HFFc6 (cell line): ENCODE measurements around the gene C17orf75. TPM values are rescaled to one million over a fixed set of nuclear protein-coding genes. Genes with fewer than 3 reads are reported as not detected.

Experiments
- DNase-seq: peaks from one replicate; pipeline ENCODE4 v3.0.0-alpha.2; 2018
- H3K27ac Mint-ChIP-seq: 2 replicates; pipeline ENCODE4 v1.8.0; 2020; ENCODE audit warnings: mild to moderate bottlenecking, mixed read lengths
- H3K27me3 Mint-ChIP-seq: 2 replicates; pipeline ENCODE4 v1.8.0; 2021; ENCODE audit warnings: mild to moderate bottlenecking, moderate library complexity, mixed read lengths; ENCODE audit not compliant: insufficient read depth
- H3K36me3 Mint-ChIP-seq: 2 replicates; pipeline ENCODE4 v1.8.0; 2021; ENCODE audit warnings: low read depth, mixed read lengths
- H3K4me1 Mint-ChIP-seq: 2 replicates; pipeline ENCODE4 v1.8.0; 2020; ENCODE audit warnings: low read depth, mixed read lengths
- H3K4me3 Mint-ChIP-seq: 2 replicates; pipeline ENCODE4 v1.8.0; 2020; ENCODE audit warnings: mild to moderate bottlenecking, moderate library complexity, mixed read lengths
- H3K9me3 Mint-ChIP-seq: 2 replicates; pipeline ENCODE4 v1.8.0; 2020; ENCODE audit warnings: mild to moderate bottlenecking, mixed read lengths
- total RNA-seq, 6 experiments: library from RNA; stranded (reverse); fragmentation: NEBNext Ultra II Directional; extraction: Animal tissue kit (Norgen Biotek cat#: 25700); gene quantifications; 2 replicates in 1 of 6; 3 replicates in 5 of 6; pipeline ENCODE4 v1.2.3, GENCODE V29; 2021
- TF ChIP-seq, protein P1 (sequence below): fragments of 200-600 bp; sonication (generic); IDR thresholded peaks from 2 replicates; pipeline ENCODE4 v1.5.0; 2021; ENCODE audit warnings: antibody characterized with exemption, mild to moderate bottlenecking

The C17orf75 gene
- total RNA-seq, 6 experiments from 2014 or later, result 16.4 to 25.9 (median 23.9) TPM

DNA sequence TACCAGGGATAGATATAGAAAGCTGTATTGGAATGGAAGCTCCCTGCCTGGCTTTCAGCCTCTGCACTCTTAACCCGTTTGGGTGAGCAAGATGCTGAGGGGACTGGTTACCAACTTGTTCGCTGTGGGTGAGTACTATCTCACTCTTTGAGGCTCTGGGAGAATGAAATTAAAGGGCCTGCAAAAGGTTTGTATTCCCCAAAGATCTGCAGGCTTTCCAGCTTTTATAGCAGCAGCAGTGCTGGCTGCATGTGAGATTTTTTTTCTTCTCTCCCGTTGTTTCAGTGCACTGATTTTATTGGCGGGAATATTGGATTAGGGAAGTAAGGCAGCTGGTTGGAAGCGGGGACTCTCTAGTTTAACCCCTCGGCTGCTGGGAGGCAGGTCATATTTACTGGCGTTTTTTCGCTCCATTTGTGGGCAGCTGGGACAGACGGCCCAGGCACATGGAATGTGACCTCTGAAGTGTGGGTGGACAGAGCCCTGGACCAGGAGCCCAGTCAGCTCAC, 30.9 kb downstream of the C17orf75 start:
- no peak overlapping the region for H3K27ac Mint-ChIP-seq
- DNase-seq, result no peak
- H3K9me3 Mint-ChIP-seq, result no peaks in the 10 kb centered on the region
- peak overlapping the region; percentile 14; the same call in 1 of the 2 replicates for H3K4me3 Mint-ChIP-seq
- H3K36me3 Mint-ChIP-seq, result no peaks in the 10 kb centered on the region
- TF ChIP-seq, protein P1, sequence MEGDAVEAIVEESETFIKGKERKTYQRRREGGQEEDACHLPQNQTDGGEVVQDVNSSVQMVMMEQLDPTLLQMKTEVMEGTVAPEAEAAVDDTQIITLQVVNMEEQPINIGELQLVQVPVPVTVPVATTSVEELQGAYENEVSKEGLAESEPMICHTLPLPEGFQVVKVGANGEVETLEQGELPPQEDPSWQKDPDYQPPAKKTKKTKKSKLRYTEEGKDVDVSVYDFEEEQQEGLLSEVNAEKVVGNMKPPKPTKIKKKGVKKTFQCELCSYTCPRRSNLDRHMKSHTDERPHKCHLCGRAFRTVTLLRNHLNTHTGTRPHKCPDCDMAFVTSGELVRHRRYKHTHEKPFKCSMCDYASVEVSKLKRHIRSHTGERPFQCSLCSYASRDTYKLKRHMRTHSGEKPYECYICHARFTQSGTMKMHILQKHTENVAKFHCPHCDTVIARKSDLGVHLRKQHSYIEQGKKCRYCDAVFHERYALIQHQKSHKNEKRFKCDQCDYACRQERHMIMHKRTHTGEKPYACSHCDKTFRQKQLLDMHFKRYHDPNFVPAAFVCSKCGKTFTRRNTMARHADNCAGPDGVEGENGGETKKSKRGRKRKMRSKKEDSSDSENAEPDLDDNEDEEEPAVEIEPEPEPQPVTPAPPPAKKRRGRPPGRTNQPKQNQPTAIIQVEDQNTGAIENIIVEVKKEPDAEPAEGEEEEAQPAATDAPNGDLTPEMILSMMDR, result no peak
- H3K27me3 Mint-ChIP-seq, result peaks cover 39% of the 10 kb centered on the region
- H3K4me1 Mint-ChIP-seq, result peaks cover 10% of the 10 kb centered on the region

DNA sequence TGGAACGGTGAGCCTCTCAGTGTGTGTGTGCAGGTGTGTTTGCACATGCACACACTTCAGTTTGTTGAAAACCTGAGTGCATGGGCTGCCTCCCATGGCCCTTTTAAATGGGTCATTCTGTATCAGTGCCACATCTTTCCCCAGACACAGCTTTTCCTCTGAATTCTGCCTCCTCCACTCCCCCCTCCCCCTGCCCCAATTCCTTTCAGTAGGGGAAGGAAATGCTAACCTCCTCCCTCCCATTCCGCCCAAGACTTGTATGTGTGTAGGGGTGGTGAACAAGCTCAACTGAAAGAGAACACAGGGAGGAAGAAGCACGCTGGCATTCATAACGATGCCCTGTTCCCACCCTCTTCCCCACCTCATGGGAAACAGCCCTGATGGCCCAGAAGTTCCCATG, 34.3 kb downstream of the C17orf75 start:
- Mint-ChIP-seq H3K27ac (no peak overlapping the region), H3K27me3 (peaks cover 49% of the 10 kb centered on the region), H3K9me3 (no peaks in the 10 kb centered on the region), H3K36me3 (no peaks in the 10 kb centered on the region), H3K4me3 (no peak overlapping the region), H3K4me1 (peaks cover 10% of the 10 kb centered on the region)
- TF ChIP-seq, protein P1, result no peak
- no peak for DNase-seq

- Mint-ChIP-seq H3K27ac (no peak overlapping the region), H3K4me1 (no peaks in the 10 kb centered on the region), H3K36me3 (no peaks in the 10 kb centered on the region), H3K27me3 (peaks cover 45% of the 10 kb centered on the region), H3K9me3 (no peaks in the 10 kb centered on the region), H3K4me3 (no peak overlapping the region)
- DNase-seq, result no peak
- TF ChIP-seq, protein P1, result no peak
Measured at GRCh38 chr17:32305049-32305448, 36.9 kb downstream of the C17orf75 start.

DNA sequence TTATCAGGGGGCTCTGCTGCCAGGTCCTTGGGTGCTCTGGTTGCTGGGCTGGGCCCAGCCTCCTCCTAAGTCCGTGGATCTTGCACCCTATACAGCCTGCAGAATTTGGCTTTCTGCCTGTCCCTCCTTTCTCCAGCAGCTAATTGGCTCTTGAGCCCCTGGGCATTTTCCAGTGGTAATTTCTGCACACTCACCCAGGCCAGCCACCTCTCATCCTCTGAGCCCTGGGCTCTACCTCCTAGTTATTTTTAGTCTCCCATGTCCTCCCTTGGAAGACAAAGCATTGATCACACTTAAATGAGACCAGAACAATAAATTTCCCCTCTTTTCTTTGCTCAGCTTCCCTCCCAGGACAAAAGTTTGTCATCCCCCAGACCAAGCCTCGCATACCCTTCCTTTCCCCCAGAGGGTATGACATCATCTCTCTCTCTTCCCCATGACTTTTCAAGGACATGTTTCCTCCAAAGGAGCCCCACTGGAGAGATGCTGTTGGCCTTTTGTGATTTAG, 38.1 kb downstream of the C17orf75 start:
- H3K4me3 Mint-ChIP-seq, result no peak overlapping the region
- H3K27me3 Mint-ChIP-seq, result peaks cover 46% of the 10 kb centered on the region
- no peaks in the 10 kb centered on the region for H3K4me1 Mint-ChIP-seq
- no peak overlapping the region for H3K27ac Mint-ChIP-seq
- H3K9me3 Mint-ChIP-seq, result no peaks in the 10 kb centered on the region
- no peaks in the 10 kb centered on the region for H3K36me3 Mint-ChIP-seq
- no peak for DNase-seq
- TF ChIP-seq, protein P1, result no peak

DNA sequence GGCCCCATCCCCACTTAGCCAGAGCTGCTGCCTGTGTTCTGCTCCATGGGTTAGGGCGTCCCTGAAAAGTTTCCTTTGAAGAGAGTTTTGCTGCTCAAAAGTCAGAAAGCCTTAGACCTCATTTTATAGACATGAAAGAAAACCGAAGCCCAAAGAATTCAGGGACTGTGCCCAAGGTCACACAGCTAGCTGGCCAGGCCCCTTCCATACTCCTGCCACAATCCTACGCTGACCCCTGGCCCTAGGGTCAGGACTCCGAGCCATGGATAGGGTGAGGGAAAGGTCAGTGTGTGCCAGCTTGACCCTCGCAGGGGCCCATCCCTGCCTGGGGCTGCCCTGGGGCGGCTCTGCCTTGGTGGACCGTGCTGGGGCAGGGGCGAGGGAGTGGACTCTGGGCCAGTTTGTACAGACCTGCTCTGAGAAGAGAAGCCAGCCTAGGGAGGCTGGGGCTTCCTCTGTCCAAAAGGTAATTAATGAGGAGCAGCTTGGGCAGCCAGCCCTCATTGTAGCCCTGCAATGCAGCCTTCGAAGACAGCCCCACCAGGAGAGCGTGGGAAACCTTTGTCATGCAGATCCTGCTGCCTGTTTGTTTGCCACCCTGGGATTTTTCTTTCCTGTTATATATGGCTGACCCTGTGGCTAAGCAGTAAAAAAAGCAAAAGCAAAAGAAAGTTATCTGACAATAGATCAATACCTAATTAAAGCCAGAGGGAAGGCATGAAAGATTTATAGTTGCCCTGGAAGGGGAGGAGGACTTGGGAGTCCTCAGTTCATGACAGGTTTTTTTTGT, 38.9 kb downstream of the C17orf75 start:
- Mint-ChIP-seq H3K27me3 (peaks cover 47% of the 10 kb centered on the region), H3K9me3 (no peaks in the 10 kb centered on the region), H3K4me1 (no peaks in the 10 kb centered on the region), H3K27ac (no peak overlapping the region), H3K4me3 (no peak overlapping the region), H3K36me3 (no peaks in the 10 kb centered on the region)
- TF ChIP-seq, protein P1, result no peak
- DNase-seq, result no peak
